Measurements from ENCODE around the gene XRCC3. TPM values are rescaled to one million over a fixed set of nuclear protein-coding genes. Genes with fewer than 3 reads are reported as not detected.

XRCC3 gene
- 10.4 TPM for total RNA-seq

GRCh38 chr14:103715052-103716000 lies at the start of gene XRCC3, which contains the start of gene ZFYVE21:
XRCC3 (minus strand) TSS chr14:103715451; CDS start chr14:103711087, 4,364 bp downstream.
ZFYVE21 (plus strand) TSS chr14:103715810; CDS start chr14:103715842, 32 bp downstream.

Small RNA genes lying within 50 kb of the gene (small RNA-seq; reads per million reads assigned to genes)
- not detected for gene RF00019

Other genes starting within 250 kb of the XRCC3 start
- 328 TPM for gene CKB, start 192.6 kb downstream of the XRCC3 start, total RNA-seq
- gene TRMT61A, start 186.3 kb downstream of the XRCC3 start, total RNA-seq, result 6.9 TPM
- 44.8 TPM for gene BAG5, start 152.8 kb downstream of the XRCC3 start, total RNA-seq
- 48.2 TPM for gene COA8, start 152.5 kb downstream of the XRCC3 start, total RNA-seq
- 465 TPM for gene KLC1, start 86.2 kb downstream of the XRCC3 start, total RNA-seq
- 39.9 TPM for gene ZFYVE21, start 359 bp upstream of the XRCC3 start, total RNA-seq
- 18.9 TPM for gene PPP1R13B, start 132.1 kb upstream of the XRCC3 start, total RNA-seq
- gene TDRD9, start 213.0 kb upstream of the XRCC3 start, total RNA-seq, result 4.4 TPM
- gene RD3L, start 227.1 kb upstream of the XRCC3 start, total RNA-seq, result 1.2 TPM

Data from diencephalon (tissue), 1 donor.